ENCODE results near the gene CHMP2A.
"Not testable (repeated sequence)": the region's sequence is repeated elsewhere in the genome, so short reads cannot be mapped to it uniquely, and the experiment has no call there.

The CHMP2A gene

GRCh38 chr19:58510084-58510862 is 44.6 kb downstream of the CHMP2A start:
- no peak for DNase-seq

DNA sequence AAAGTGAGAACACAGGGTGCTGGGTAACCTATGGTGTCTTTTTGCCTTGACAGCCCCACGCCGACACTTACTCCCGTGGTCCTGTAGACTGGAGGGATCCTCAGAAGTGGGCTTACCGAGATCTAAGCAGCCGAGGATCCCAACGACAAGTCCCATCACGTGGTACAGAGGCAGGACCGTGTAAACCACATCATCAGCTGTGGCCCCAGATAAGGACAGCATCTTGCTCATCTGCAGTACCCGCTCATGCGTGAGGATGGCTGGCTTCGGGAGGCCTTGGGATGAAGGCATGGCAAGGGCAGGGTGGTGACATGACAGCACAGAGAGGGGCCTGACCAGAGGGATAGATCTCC is 45.2 kb downstream of the CHMP2A start:
- DNase-seq = no peak

DNA sequence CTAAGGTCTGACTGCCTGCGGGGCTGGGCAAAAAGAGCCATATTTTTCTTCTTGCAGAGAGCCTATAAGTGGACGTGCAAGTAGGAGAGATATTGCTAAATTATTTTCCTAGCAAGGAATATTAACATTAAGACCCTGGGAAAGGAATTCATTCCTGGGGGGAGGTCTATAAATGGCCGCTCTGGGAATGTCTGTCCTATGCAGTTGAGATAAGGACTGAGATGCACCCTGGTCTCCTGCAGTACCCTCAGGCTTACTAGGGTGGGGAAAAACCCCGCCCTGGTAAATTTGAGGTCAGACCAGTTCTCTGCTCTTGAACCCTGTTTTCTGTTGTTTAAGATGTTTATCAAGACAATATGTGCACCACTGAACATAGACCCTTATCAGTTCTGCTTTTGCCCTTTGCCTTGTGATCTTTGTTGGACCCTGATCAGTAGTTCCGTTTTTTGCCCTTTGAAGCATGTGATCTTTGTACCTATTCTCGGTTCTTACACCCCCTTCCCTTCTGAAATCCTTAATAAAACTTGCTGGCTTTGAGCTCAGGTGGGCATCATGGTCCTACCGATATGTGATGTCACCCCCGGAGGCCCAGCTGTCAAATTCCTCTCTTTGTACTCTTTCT is 47.2 kb downstream of the CHMP2A start:
- DNase-seq = not testable (repeated sequence)

Data from GOT3 (cell line).